Measurements from ENCODE around the gene ALPK3.

Gene ALPK3

DNA sequence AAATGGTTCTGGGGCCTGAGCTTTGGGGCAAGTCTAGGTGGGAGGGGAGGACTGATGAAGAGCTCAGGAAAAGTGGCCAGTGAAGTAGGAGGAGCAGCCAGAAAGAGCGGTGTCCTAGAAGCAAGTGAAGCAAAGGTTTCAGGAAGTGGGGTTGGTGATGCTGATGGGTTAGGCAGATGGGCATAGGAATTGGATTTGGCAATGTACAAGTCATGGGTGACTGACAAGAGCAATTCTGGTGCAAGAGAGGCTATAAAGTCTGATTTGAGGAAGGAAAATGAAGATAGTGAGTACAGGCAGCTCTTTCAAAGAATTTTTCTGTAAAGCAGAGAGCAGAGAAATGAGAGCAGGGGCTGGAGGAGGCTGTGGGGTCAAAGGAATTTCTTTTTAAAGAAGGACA, 19.7 kb downstream of the ALPK3 start:
- no peaks in the 10 kb centered on the region for H3K4me1 ChIP-seq (ENCODE audit: insufficient read depth, poor library complexity, severe bottlenecking)
- no peak for DNase-seq (ENCODE audit: low spot score)
- H3K9me3 ChIP-seq (ENCODE audit: severe bottlenecking): no peaks in the 10 kb centered on the region
- H3K4me3 ChIP-seq (ENCODE audit: severe bottlenecking): no peak overlapping the region
- ATAC-seq (ENCODE audit: low read depth): no peak
- TF ChIP-seq, protein P1, sequence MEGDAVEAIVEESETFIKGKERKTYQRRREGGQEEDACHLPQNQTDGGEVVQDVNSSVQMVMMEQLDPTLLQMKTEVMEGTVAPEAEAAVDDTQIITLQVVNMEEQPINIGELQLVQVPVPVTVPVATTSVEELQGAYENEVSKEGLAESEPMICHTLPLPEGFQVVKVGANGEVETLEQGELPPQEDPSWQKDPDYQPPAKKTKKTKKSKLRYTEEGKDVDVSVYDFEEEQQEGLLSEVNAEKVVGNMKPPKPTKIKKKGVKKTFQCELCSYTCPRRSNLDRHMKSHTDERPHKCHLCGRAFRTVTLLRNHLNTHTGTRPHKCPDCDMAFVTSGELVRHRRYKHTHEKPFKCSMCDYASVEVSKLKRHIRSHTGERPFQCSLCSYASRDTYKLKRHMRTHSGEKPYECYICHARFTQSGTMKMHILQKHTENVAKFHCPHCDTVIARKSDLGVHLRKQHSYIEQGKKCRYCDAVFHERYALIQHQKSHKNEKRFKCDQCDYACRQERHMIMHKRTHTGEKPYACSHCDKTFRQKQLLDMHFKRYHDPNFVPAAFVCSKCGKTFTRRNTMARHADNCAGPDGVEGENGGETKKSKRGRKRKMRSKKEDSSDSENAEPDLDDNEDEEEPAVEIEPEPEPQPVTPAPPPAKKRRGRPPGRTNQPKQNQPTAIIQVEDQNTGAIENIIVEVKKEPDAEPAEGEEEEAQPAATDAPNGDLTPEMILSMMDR (IDR thresholded peaks at IDR 0.05; ENCODE audit: poor library complexity, severe bottlenecking): no peak
- no peaks in the 10 kb centered on the region for H3K36me3 ChIP-seq (ENCODE audit: low read depth)
- H3K27me3 ChIP-seq (ENCODE audit: insufficient read depth, poor library complexity, severe bottlenecking): no peaks in the 10 kb centered on the region
- no peak overlapping the region for H3K27ac ChIP-seq (ENCODE audit: poor library complexity, severe bottlenecking)

DNA sequence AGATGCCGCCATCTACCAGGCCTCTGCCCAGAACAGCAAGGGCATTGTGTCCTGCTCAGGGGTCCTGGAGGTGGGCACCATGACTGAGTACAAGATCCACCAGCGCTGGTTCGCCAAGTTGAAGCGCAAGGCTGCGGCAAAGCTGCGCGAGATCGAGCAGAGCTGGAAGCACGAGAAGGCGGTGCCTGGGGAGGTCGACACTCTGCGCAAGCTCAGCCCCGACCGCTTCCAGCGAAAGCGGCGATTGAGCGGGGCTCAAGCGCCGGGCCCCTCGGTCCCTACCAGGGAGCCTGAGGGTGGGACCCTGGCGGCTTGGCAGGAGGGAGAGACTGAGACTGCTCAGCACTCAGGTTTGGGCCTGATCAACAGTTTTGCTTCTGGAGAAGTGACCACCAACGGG, 22.6 kb downstream of the ALPK3 start:
- Histone ChIP-seq H3K36me3 (ENCODE audit: low read depth) (no peaks in the 10 kb centered on the region), H3K4me3 (ENCODE audit: severe bottlenecking) (no peak overlapping the region), H3K4me1 (ENCODE audit: insufficient read depth, poor library complexity, severe bottlenecking) (no peaks in the 10 kb centered on the region), H3K27ac (ENCODE audit: poor library complexity, severe bottlenecking) (no peak overlapping the region), H3K27me3 (ENCODE audit: insufficient read depth, poor library complexity, severe bottlenecking) (no peaks in the 10 kb centered on the region), H3K9me3 (ENCODE audit: severe bottlenecking) (no peaks in the 10 kb centered on the region)
- TF ChIP-seq, protein P1 (IDR thresholded peaks at IDR 0.05; ENCODE audit: poor library complexity, severe bottlenecking): no peak
- ATAC-seq (ENCODE audit: low read depth): no peak
- DNase-seq (ENCODE audit: low spot score): no peak

DNA sequence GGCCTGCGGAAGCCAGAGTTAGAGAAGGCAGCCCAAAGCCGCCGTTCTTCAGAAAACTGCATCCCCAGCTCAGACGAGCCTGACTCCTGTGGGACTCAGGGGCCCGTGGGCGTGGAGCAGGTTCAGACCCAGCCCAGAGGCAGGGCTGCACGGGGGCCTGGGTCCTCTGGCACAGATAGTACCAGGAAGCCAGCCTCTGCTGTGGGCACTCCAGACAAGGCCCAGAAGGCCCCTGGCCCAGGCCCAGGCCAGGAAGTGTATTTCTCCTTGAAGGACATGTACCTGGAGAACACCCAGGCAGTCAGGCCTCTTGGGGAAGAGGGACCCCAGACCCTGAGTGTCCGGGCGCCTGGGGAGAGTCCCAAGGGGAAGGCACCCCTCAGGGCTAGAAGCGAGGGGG, 23.1 kb downstream of the ALPK3 start:
- no peak overlapping the region for H3K27ac ChIP-seq (ENCODE audit: poor library complexity, severe bottlenecking)
- H3K9me3 ChIP-seq (ENCODE audit: severe bottlenecking): no peaks in the 10 kb centered on the region
- no peaks in the 10 kb centered on the region for H3K36me3 ChIP-seq (ENCODE audit: low read depth)
- TF ChIP-seq, protein P1 (IDR thresholded peaks at IDR 0.05; ENCODE audit: poor library complexity, severe bottlenecking): no peak
- no peaks in the 10 kb centered on the region for H3K4me1 ChIP-seq (ENCODE audit: insufficient read depth, poor library complexity, severe bottlenecking)
- no peak overlapping the region for H3K4me3 ChIP-seq (ENCODE audit: severe bottlenecking)
- ATAC-seq (ENCODE audit: low read depth) (no peak), DNase-seq (ENCODE audit: low spot score) (no peak)
- H3K27me3 ChIP-seq (ENCODE audit: insufficient read depth, poor library complexity, severe bottlenecking): no peaks in the 10 kb centered on the region

DNA sequence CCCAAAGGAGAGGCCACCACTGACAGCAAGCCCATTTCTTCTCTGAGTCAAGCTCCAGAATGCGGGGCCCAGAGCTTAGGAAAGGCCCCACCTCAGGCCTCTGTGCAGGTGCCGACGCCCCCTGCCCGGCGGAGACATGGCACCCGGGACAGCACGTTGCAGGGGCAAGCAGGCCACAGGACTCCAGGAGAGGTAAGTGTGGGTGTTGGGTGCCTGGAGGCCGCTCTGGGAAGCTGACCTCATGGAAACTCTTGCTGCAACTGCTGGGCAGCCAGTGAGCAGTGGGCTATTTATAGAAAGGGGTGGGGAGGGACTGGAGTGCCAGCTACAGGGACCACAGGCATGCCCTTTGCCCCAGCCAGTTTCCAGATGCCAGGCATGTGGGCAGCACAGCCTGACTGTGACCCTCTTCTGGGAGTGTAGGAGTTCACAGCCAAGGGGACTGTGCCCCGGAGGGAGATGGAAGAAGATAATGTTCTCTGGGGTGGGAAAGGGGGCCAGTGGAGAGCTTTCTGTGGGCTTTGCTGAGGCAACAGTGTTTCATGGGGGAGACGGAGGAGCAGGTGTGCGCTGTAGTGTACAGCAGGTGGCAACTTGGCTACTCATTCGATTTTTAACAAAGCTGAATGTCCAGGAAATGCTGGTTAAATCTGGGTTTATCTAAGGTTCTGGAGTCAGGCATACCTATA, 23.7 kb downstream of the ALPK3 start:
- TF ChIP-seq, protein P1 (IDR thresholded peaks at IDR 0.05; ENCODE audit: poor library complexity, severe bottlenecking): no peak
- H3K27me3 ChIP-seq (ENCODE audit: insufficient read depth, poor library complexity, severe bottlenecking): no peaks in the 10 kb centered on the region
- no peaks in the 10 kb centered on the region for H3K4me1 ChIP-seq (ENCODE audit: insufficient read depth, poor library complexity, severe bottlenecking)
- H3K4me3 ChIP-seq (ENCODE audit: severe bottlenecking): no peak overlapping the region
- H3K27ac ChIP-seq (ENCODE audit: poor library complexity, severe bottlenecking): no peak overlapping the region
- no peaks in the 10 kb centered on the region for H3K9me3 ChIP-seq (ENCODE audit: severe bottlenecking)
- H3K36me3 ChIP-seq (ENCODE audit: low read depth): no peaks in the 10 kb centered on the region
- DNase-seq (ENCODE audit: low spot score) (no peak), ATAC-seq (ENCODE audit: low read depth) (peak; percentile 14; the same call in 2 of the 3 replicates)

DNA sequence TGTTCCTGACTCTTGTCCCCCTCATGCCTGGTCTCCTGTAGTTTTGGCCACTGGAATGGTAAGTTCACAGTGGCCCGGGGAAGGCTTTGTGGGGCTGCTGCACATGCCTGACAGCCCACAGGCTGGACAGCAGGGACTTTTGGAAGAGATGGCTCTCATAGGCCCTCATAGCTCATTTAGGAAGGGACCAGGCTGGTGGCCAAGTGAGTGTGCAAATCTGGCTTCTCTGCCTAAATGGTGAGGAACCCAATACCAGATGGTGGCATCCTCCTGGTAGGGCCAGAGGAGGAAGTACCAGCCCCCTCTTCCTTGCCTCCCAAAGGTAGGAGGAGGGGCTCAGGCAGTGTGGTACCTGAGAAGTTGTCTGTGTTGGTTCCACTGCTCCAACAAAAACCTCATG, 25.6 kb downstream of the ALPK3 start:
- DNase-seq (ENCODE audit: low spot score) (no peak), ATAC-seq (ENCODE audit: low read depth) (no peak)
- Histone ChIP-seq H3K9me3 (ENCODE audit: severe bottlenecking) (peaks cover 6% of the 10 kb centered on the region), H3K27ac (ENCODE audit: poor library complexity, severe bottlenecking) (no peak overlapping the region), H3K27me3 (ENCODE audit: insufficient read depth, poor library complexity, severe bottlenecking) (no peaks in the 10 kb centered on the region), H3K4me3 (ENCODE audit: severe bottlenecking) (no peak overlapping the region), H3K36me3 (ENCODE audit: low read depth) (no peaks in the 10 kb centered on the region), H3K4me1 (ENCODE audit: insufficient read depth, poor library complexity, severe bottlenecking) (no peaks in the 10 kb centered on the region)
- TF ChIP-seq, protein P1 (IDR thresholded peaks at IDR 0.05; ENCODE audit: poor library complexity, severe bottlenecking): no peak
